BJ (cell line): ENCODE data around the gene ZNF324. TPM values are rescaled to one million over a fixed set of nuclear protein-coding genes. Genes with fewer than 3 reads are reported as not detected.

ENCODE experiments used
- CTCF ChIA-PET: fragments of 350-600 bp; formaldehyde crosslinking; extraction: SDS; loops from one replicate; lab custom pipeline; 2021; ENCODE audit warnings: antibody characterized with exemption, inconsistent platforms; lab: Yijun Ruan, JAX
- POLR2A ChIA-PET: fragments of 300-600 bp; sonication (Branson Sonifier 250); formaldehyde crosslinking; extraction: SDS; loops from one replicate; lab custom pipeline; 2021; ENCODE audit warnings: antibody characterized with exemption; lab: Charles Lee
- DNase-seq: peaks from one replicate; pipeline ENCODE4 v3.0.0-alpha.2; 2011; ENCODE audit warnings: low read depth
- H3K27me3 ChIP-seq: 2 replicates; pipeline ENCODE4 v1.6.0; 2011; ENCODE audit warnings: low read length; ENCODE audit not compliant: control insufficient read depth, insufficient read depth
- H3K36me3 ChIP-seq: 2 replicates; pipeline ENCODE4 v1.5.1; 2011; ENCODE audit warnings: low read length; ENCODE audit not compliant: control insufficient read depth, insufficient read depth
- H3K4me3 ChIP-seq: 2 replicates; pipeline ENCODE4 v1.5.1; 2011; ENCODE audit warnings: low read depth, mild to moderate bottlenecking, control low read depth, low read length
- polyA plus RNA-seq: library from polyadenylated mRNA; depleted of rRNA; stranded (reverse); fragments of >200 nt; gene quantifications from 2 replicates; pipeline ENCODE4 v1.2.3, GENCODE V29; 2011
- TF ChIP-seq, protein P1 (sequence below): IDR thresholded peaks from 2 replicates; pipeline ENCODE4 v1.5.1; 2011; ENCODE audit warnings: low read depth, mild to moderate bottlenecking, control low read depth, inconsistent platforms, low read length, moderate library complexity; ENCODE audit not compliant: insufficient read depth

The ZNF324 gene
- polyA plus RNA-seq, 1 experiment: 4.4 TPM

DNA sequence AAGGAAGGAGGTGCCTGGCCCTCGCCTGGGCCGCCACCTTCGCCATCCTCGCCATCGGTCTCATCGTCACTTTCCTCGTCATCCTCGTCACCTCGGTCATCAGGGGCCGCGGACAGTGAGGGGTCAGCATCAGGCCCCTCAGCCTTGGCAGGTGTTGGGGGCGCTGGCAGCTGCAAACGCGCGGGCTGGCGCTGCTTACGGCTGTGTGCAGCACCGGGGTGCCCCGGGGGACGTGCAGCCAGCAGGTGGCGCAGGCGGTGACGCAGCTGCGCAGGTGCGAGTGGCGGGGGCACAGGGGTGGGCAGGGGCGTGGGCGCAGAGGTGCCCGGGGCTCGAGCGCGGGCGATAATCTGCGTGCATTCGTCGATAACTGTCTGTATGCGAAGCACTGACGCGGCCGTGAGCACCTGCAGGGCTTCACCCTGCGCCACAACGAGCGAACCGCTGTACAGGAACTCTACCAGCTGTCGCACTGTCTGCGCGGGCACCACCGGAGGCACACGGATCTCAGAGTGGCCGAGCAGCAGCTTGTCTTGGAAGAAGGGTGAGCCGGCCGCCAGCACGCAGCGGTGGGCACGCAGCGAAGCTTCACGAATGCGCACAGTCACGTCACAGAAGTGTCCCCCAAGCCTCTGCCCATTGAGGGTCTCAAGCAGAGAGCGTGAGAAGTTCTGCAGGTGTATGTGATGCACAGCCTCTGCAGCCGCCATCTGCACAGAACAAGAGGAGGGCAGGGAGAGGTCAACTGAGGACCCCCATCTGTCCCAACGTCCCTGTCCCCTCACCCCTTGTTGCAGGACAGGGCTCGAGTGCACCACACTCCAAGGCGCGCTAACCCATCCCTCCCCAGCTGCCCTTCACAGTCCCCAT, 50.3 kb downstream of the ZNF324 start:
- TF ChIP-seq, protein P1, sequence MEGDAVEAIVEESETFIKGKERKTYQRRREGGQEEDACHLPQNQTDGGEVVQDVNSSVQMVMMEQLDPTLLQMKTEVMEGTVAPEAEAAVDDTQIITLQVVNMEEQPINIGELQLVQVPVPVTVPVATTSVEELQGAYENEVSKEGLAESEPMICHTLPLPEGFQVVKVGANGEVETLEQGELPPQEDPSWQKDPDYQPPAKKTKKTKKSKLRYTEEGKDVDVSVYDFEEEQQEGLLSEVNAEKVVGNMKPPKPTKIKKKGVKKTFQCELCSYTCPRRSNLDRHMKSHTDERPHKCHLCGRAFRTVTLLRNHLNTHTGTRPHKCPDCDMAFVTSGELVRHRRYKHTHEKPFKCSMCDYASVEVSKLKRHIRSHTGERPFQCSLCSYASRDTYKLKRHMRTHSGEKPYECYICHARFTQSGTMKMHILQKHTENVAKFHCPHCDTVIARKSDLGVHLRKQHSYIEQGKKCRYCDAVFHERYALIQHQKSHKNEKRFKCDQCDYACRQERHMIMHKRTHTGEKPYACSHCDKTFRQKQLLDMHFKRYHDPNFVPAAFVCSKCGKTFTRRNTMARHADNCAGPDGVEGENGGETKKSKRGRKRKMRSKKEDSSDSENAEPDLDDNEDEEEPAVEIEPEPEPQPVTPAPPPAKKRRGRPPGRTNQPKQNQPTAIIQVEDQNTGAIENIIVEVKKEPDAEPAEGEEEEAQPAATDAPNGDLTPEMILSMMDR: no peak
- POLR2A ChIA-PET: no interaction called here
- H3K27me3 ChIP-seq: no peaks in the 10 kb centered on the region
- no peak overlapping the region for H3K4me3 ChIP-seq
- CTCF ChIA-PET: interaction anchor here (1.9 to 5.4 kb wide), 3 partner anchors 18 to 63 kb away, joined by 10 to 66 read pairs (median 43); partner anchors contain the start of gene CHMP2A
- peaks cover 9% of the 10 kb centered on the region for H3K36me3 ChIP-seq
- DNase-seq: no peak

- ChIA-PET CTCF (interaction anchor here (0.6 to 5.4 kb wide), 23 partner anchors 7 to 368 kb away, joined by 3 to 66 read pairs (median 4); partner anchors contain the start of genes CHMP2A, TRIM28, ZNF132 and ZNF329), POLR2A (no interaction called here)
- DNase-seq: no peak
- TF ChIP-seq, protein P1: no peak; the same call in 1 of the 2 replicates
- Histone ChIP-seq H3K4me3 (peak overlapping the region; percentile 73), H3K36me3 (peaks cover 9% of the 10 kb centered on the region), H3K27me3 (no peaks in the 10 kb centered on the region)
Measured at GRCh38 chr19:58518256-58519086, 51.6 kb downstream of the ZNF324 start.

GRCh38 chr19:58519087-58519354, 52.1 kb downstream of the ZNF324 start:
- POLR2A ChIA-PET: no interaction called here
- CTCF ChIA-PET: interaction anchor here (0.6 to 5.4 kb wide), 23 partner anchors 8 to 368 kb away, joined by 3 to 66 read pairs (median 4); partner anchors contain the start of genes CHMP2A, TRIM28, ZNF132 and ZNF329
- peak; percentile 8 for DNase-seq
- TF ChIP-seq, protein P1: peak; percentile 90; the same call in 1 of the 2 replicates
- peak overlapping the region; percentile 73 for H3K4me3 ChIP-seq
- peaks cover 9% of the 10 kb centered on the region for H3K36me3 ChIP-seq
- no peaks in the 10 kb centered on the region for H3K27me3 ChIP-seq

- H3K4me3 ChIP-seq: peak within 1 kb of the TSS; percentile 73
- TF ChIP-seq, protein P1: peak; percentile 85
- peaks cover 9% of the 10 kb centered on the region for H3K36me3 ChIP-seq
- peak; percentile 77 for DNase-seq
- ChIA-PET POLR2A (interaction anchor here (0.7 to 1.3 kb wide), 2 partner anchors 24 to 40 kb away, joined by 3 to 8 read pairs; partner anchors contain the start of gene TRIM28), CTCF (interaction anchor here (0.7 to 5.4 kb wide), 39 partner anchors 9 to 369 kb away, joined by 3 to 66 read pairs (median 4); partner anchors contain the start of genes CHMP2A, TRIM28, UBE2M and ZNF132)
- H3K27me3 ChIP-seq: no peaks in the 10 kb centered on the region
Measured at GRCh38 chr19:58519355-58520256, 52.7 kb downstream of the ZNF324 start, which contains the start of gene ZBTB45. ZBTB45 (minus strand) TSS chr19:58519810; CDS start chr19:58517673, 2,137 bp downstream.
